B cell (primary cell): Measurements from ENCODE around the gene CREB3L1.

ENCODE experiments used
- CTCF ChIP-seq: fragments of 200-600 bp; IDR thresholded peaks from one replicate; pipeline ENCODE4 v1.8.0; 2022; ENCODE audit warnings: antibody characterized with exemption, mild to moderate bottlenecking
- EZH2 ChIP-seq: IDR thresholded peaks from 2 replicates; pipeline ENCODE4 v1.6.1; 2012; ENCODE audit warnings: borderline replicate concordance, low read depth, mild to moderate bottlenecking, moderate library complexity, low read length; ENCODE audit not compliant: insufficient read depth, poor library complexity, severe bottlenecking

DNA sequence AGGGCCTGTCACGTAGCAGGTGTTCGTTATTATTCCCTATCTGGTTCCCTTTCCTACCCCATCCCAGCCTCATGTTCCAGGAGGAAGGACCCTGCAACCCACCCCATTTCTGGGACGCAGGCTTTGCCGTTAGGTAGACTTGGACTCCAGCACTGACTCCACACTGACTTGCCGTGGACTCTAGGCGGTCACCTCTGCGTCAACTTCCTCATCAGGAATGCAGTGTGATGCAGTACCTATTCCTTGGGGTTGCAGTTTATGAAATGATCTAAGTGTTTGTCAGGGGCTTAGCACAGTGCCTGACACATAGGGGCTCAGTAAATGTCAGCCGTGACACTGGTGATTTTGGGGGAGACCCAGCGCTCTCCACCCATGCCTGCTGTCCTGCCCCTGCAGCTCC is 86.6 kb downstream of the CREB3L1 start:
- TF ChIP-seq EZH2 (no peak), CTCF (no peak)
